Upper lobe of left lung (tissue), 6 donors: ENCODE results near the gene RAB40AL. TPM values are rescaled to one million over a fixed set of nuclear protein-coding genes. Genes with fewer than 3 reads are reported as not detected.
A peak's percentile ranks its signal among the peaks of the same experiment; 100 is the strongest.

Experiments
- ATAC-seq, 2 donors: fragments of 200-7000 bp; cut with Tn5 transposase; one replicate each; pipeline ENCODE4 v1.9.1; 2022; ENCODE audit warnings: mild to moderate bottlenecking in 2 of 2, moderate library complexity in 2 of 2; ENCODE audit not compliant: low FRiP score in 2 of 2
- DNase-seq, 2 donors: peaks; one replicate each; pipeline ENCODE4 v3.0.0-alpha.2; 2019 to 2020
- H3K27ac ChIP-seq, 4 donors: fragments of 200-600 bp; sonication (generic); one replicate each; pipeline ENCODE4 v1.5.1; 2016 to 2019
- H3K27me3 ChIP-seq, 4 donors: fragments of 200-600 bp; sonication (generic); one replicate each; pipeline ENCODE4 v1.5.1; 2017 to 2019
- H3K36me3 ChIP-seq, 4 donors: fragments of 200-600 bp; sonication (generic); one replicate each; pipeline ENCODE4 v1.5.1; 2016 to 2019
- H3K4me1 ChIP-seq, 4 donors: fragments of 200-600 bp; sonication (generic); one replicate each; pipeline ENCODE4 v1.5.1; 2018 to 2019
- H3K4me3 ChIP-seq, 4 donors: fragments of 200-600 bp; sonication (generic); one replicate each; pipeline ENCODE4 v1.5.1; 2017 to 2019; ENCODE audit warnings: mild to moderate bottlenecking in 2 of 4, moderate library complexity in 1 of 4
- H3K9me3 ChIP-seq, 4 donors: fragments of 200-600 bp; sonication (generic); one replicate each; pipeline ENCODE4 v1.5.1; 2018 to 2019
- EP300 ChIP-seq, 4 donors: sonication (generic); formaldehyde crosslinking; IDR thresholded peaks; one replicate each; pipeline ENCODE4 v1.5.1; 2017; ENCODE audit warnings: antibody characterized with exemption in 4 of 4, control low read depth in 2 of 4
- POLR2A ChIP-seq, 4 donors: fragments of 450-650 bp; IDR thresholded peaks; one replicate each; pipeline ENCODE4 v1.5.1; 2016 to 2017; ENCODE audit warnings: antibody characterized with exemption in 4 of 4, mild to moderate bottlenecking in 2 of 4
- POLR2AphosphoS5 ChIP-seq, 2 donors: sonication (generic); formaldehyde crosslinking; IDR thresholded peaks; one replicate each; pipeline ENCODE4 v1.5.1; 2017; ENCODE audit warnings: antibody characterized with exemption in 2 of 2
- WGBS, 2 donors: methylation state at CpG; one replicate each; pipeline ENCODE4 v1.1.5; 2017 to 2018; 5-methylcytosine and 5-hydroxymethylcytosine counted together
- total RNA-seq, 6 donors: library from RNA; depleted of rRNA in 4 of 6; stranded (reverse); fragments of >200 nt in 4 of 6; gene quantifications; one replicate each; pipeline versions ENCODE4 v1.1.0 to v1.2.1, GENCODE V29; 2016 to 2021
- TF ChIP-seq, protein P1 (sequence below), 6 experiments: fragments of 450-650 bp in 4 of 6; fragments of 200-600 bp in 2 of 6; sonication (generic) in 2 of 6; IDR thresholded peaks; one replicate each; pipeline ENCODE4 v1.5.1; 2016 to 2019; ENCODE audit warnings: antibody characterized with exemption in 6 of 6
- donor health status: DM: no; HTN: no; CAD: no; lungs with moderate emphysema.
- donor health status: DM: no; HTN: yes; CAD: no; lungs with severe emphysema.

RAB40AL gene
- total RNA-seq, 6 donors from 2014 or later, result 0.71 to 15.7 (median 1.7) TPM; not detected in 1

DNA sequence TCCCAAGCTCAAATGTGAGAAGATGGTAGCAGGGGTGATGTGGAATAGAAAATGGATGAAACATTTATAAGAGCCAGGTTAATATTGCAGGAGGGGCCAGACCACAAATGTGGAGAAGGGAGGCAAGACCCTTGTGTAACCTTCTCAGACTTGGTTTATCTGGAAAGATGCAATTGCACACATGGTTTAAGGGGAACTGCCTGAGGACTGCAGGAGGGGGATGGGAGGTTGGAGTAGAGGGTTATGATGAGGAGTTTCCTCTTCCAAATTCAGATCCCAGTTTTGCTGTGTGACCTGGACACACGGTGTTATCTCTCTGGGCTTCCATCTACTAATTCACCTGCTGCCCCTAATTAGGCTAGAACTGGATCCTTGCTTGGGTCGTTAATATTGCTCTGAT is 46.1 kb downstream of the RAB40AL start:
- Histone ChIP-seq H3K4me3 (no peak overlapping the region), H3K27ac (no peak overlapping the region), H3K27me3 (no peaks in the 10 kb centered on the region), H3K9me3 (no peaks in the 10 kb centered on the region), H3K4me1 (no peaks in the 10 kb centered on the region), H3K36me3 (no peaks in the 10 kb centered on the region)
- DNase-seq (no peak), ATAC-seq (no peak)
- TF ChIP-seq POLR2A (IDR thresholded peaks at IDR 0.05), result no peak
- no peak for TF ChIP-seq EP300 (IDR thresholded peaks at IDR 0.05)
- TF ChIP-seq, protein P1, sequence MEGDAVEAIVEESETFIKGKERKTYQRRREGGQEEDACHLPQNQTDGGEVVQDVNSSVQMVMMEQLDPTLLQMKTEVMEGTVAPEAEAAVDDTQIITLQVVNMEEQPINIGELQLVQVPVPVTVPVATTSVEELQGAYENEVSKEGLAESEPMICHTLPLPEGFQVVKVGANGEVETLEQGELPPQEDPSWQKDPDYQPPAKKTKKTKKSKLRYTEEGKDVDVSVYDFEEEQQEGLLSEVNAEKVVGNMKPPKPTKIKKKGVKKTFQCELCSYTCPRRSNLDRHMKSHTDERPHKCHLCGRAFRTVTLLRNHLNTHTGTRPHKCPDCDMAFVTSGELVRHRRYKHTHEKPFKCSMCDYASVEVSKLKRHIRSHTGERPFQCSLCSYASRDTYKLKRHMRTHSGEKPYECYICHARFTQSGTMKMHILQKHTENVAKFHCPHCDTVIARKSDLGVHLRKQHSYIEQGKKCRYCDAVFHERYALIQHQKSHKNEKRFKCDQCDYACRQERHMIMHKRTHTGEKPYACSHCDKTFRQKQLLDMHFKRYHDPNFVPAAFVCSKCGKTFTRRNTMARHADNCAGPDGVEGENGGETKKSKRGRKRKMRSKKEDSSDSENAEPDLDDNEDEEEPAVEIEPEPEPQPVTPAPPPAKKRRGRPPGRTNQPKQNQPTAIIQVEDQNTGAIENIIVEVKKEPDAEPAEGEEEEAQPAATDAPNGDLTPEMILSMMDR (IDR thresholded peaks at IDR 0.05), result no peak
- no peak for TF ChIP-seq POLR2AphosphoS5 (IDR thresholded peaks at IDR 0.05)
- WGBS, 2 donors, result 58 to 91% methylated on average over 2 of the region's 2 CpGs

GRCh38 chrX:102985192-102985591 is 48.1 kb downstream of the RAB40AL start:
- Histone ChIP-seq H3K36me3 (no peaks in the 10 kb centered on the region), H3K27me3 (no peaks in the 10 kb centered on the region), H3K27ac (no peak overlapping the region), H3K4me1 (no peaks in the 10 kb centered on the region), H3K4me3 (no peak overlapping the region), H3K9me3 (no peaks in the 10 kb centered on the region)
- WGBS, 2 donors, result 48 to 61% methylated on average over 3 of the region's 3 CpGs
- no peak for DNase-seq
- TF ChIP-seq, protein P1 (IDR thresholded peaks at IDR 0.05), result no peak
- TF ChIP-seq POLR2AphosphoS5 (IDR thresholded peaks at IDR 0.05) (no peak), POLR2A (IDR thresholded peaks at IDR 0.05) (no peak), EP300 (IDR thresholded peaks at IDR 0.05) (no peak)
- ATAC-seq, result peak in 1 of 2 donors; percentile 42

Other genes with a start within 250 kb of the RAB40AL start
- gene GPRASP2, start 224.8 kb upstream of the RAB40AL start, total RNA-seq, result 1 to 10 TPM; 3.3 to 9.1 (median 5.6) TPM
- gene GPRASP3, start 216.5 kb upstream of the RAB40AL start, total RNA-seq, result 1 to 10 TPM; 1.1 to 4.1 (median 3.2) TPM
- 1 to 10 TPM in 2 of 6 donors, under 1 TPM in 1, not detected in 3; 0.34 to 2.1 (median 1.4) TPM for gene BEX1, start 126.9 kb downstream of the RAB40AL start, total RNA-seq
- 10 to 100 TPM in 2 of 6 donors, 1 to 10 TPM in 4; 1.5 to 24.1 (median 6.8) TPM for gene NXF3, start 155.9 kb downstream of the RAB40AL start, total RNA-seq